KOPT-K1 (cell line): ENCODE data around the gene LAPTM4A.

ENCODE experiments used
- H3K27ac ChIP-seq: fragments of 200-600 bp; sonication (generic); 2 replicates; pipeline ENCODE4 v1.5.1; 2016; ENCODE audit warnings: antibody characterized with exemption, mild to moderate bottlenecking, low read depth, low read length; ENCODE audit not compliant: poor library complexity, severe bottlenecking
- H3K36me3 ChIP-seq: fragments of 200-600 bp; sonication (generic); 2 replicates; pipeline ENCODE4 v1.5.1; 2017; ENCODE audit warnings: antibody characterized with exemption, mild to moderate bottlenecking, low read length, moderate library complexity; ENCODE audit not compliant: insufficient read depth
- H3K9me3 ChIP-seq: fragments of 200-600 bp; sonication (generic); 2 replicates; pipeline ENCODE4 v1.5.1; 2017; ENCODE audit warnings: antibody characterized with exemption, low read length, mild to moderate bottlenecking; ENCODE audit not compliant: insufficient read depth, poor library complexity, severe bottlenecking

Gene LAPTM4A

DNA sequence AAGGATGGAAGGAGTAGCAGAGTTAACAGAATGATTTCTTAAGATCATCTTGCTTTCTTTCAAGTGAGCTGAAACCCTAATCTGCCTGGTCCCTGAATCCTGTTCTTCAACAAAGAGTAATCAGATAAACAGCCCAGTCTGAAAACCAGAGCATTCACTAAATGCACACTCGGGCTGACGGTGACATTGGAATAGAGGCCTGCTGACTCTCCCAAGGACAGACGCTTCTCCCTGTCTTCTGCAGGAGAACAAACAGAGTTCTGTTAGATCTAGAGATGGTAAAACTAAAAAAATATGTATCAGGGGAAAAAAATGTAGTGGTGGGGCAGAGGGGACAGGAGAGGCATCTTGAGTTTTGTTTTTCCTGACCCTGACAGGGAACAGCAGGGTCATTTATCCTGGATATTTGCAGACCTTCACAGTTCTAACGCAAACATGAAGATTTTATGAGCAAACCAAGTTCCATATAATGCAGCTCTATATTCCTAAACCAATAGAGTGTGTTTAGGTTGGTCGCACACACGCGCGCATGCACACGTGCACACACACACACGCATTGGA, 46.3 kb downstream of the LAPTM4A start:
- Histone ChIP-seq H3K27ac (no peak overlapping the region), H3K9me3 (no peaks in the 10 kb centered on the region), H3K36me3 (no peaks in the 10 kb centered on the region)

DNA sequence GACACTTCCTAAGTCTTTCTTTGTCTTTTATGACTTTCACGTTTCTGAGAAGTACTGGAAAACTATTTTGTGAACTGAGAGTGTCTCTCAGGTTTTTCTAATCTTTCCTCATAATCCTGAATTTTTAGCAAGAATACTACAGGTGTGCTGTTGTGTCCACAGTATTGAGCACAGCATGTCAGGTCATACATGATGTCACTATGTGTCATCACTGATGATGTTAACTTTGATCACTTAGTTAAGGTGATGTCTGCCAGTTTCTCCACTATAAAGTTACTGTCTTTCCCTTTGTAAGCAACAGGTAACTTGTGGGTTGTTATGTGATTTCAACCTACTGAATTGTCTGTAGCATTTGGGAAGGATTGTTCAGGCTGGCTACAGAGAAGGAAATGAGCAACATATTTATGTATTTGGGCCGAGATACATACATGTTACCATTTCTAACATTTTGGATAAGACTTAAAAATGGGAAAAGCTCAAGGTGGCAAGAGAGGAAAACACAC, 50.0 kb downstream of the LAPTM4A start:
- H3K27ac ChIP-seq = no peak overlapping the region
- no peaks in the 10 kb centered on the region for H3K9me3 ChIP-seq
- no peaks in the 10 kb centered on the region for H3K36me3 ChIP-seq

DNA sequence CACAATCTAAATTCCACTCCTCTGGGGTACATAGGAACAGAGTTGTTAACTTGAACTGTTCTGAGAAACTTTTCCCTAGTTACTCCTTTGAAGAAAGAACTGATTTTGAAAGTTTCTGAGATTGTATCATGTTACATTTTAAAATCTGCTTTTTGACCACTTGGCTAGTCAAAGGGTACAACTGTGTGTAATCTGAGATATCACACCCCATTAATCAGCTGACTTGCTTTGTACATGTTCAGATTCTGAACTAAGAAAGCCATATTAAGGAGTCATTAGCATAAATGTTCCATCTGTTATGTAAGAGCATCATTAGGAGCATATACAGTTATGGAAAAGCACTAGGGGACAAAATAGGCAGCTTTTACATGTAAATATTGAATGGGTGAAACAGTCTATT, 57.7 kb downstream of the LAPTM4A start:
- no peak overlapping the region for H3K27ac ChIP-seq
- peaks cover 5% of the 10 kb centered on the region for H3K9me3 ChIP-seq
- no peaks in the 10 kb centered on the region for H3K36me3 ChIP-seq

DNA sequence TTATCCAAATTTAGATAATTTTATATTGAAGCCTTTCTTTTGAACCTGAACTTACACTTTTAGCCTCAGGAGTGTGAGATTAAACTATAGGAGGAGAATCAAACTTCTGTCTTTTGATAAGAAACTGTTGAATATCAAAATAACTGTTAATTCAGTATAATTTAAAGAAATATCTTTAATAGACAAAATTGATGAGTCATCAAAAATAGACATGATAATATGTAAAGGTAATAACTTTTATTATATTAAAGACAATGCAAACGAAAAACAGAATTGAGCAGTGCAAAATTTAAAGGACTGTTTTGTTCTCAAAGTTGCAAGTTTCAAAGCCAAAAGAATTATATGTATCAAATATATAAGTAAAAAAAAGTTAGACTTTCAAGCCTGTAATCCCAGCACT, 59.5 kb downstream of the LAPTM4A start:
- H3K9me3 ChIP-seq = peaks cover 5% of the 10 kb centered on the region
- no peaks in the 10 kb centered on the region for H3K36me3 ChIP-seq
- H3K27ac ChIP-seq = no peak overlapping the region

DNA sequence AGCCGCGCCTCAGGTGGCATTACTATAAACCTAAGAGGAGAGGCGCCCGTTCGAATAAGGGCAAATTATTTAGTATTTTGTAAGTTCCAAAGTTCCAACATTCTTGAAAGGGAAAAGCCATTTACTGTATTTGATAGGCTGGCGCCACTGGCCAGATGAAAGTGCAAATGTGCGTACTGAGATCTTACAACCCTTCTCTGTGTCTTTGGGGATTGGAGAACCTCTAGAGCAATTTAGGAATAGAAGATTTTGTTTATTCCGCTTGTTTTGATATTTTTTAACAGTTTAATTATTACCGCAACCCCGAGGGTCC, 61.1 kb downstream of the LAPTM4A start:
- Histone ChIP-seq H3K36me3 (no peaks in the 10 kb centered on the region), H3K27ac (no peak overlapping the region), H3K9me3 (peaks cover 5% of the 10 kb centered on the region)

GRCh38 chr2:19989667-19990415, 61.6 kb downstream of the LAPTM4A start, which contains the start of gene WDR35:
Gene WDR35, minus strand, starts transcription at chr2:19990105. Its CDS starts 90 bp downstream, at chr2:19990015.
- peaks cover 5% of the 10 kb centered on the region for H3K9me3 ChIP-seq
- peak within 1 kb of the TSS; percentile 19 for H3K27ac ChIP-seq
- no peaks in the 10 kb centered on the region for H3K36me3 ChIP-seq

DNA sequence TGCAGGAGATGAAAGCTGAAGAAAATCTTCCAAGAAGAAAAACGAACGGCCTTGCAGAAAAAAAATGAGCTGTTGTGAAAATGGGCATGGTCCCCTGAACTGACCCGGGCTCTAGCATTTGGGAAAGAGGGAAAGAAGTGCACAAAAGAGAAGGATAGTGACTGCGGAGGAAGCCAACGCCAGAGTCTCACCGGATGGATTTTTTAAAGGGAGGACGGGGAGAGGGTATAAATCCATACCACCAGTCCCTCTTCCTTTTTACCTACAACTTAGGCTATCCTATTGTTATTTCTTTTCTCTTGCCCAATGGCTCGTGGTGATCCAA, 62.1 kb downstream of the LAPTM4A start:
- Histone ChIP-seq H3K9me3 (peaks cover 5% of the 10 kb centered on the region), H3K27ac (no peak overlapping the region), H3K36me3 (no peaks in the 10 kb centered on the region)

- no peaks in the 10 kb centered on the region for H3K36me3 ChIP-seq
- H3K27ac ChIP-seq = no peak overlapping the region
- H3K9me3 ChIP-seq = peaks cover 5% of the 10 kb centered on the region
Observed at GRCh38 chr2:19988600-19988999, 62.8 kb downstream of the LAPTM4A start.

GRCh38 chr2:19987936-19988335, 63.5 kb downstream of the LAPTM4A start:
- Histone ChIP-seq H3K9me3 (peaks cover 5% of the 10 kb centered on the region), H3K27ac (no peak overlapping the region), H3K36me3 (no peaks in the 10 kb centered on the region)
